SHP77 treated with DMSO at 0.1 percent for 48 hours (cell line): ENCODE data around the gene NIPBL.
"Not testable (repeated sequence)": the region's sequence is repeated elsewhere in the genome, so short reads cannot be mapped to it uniquely, and the experiment has no call there.

Experiments
- DNase-seq: peaks from one replicate; lab custom pipeline; 2025; lab: John Stamatoyannopoulos, UW

The NIPBL gene

GRCh38 chr5:37037840-37038239 is 161.3 kb downstream of the NIPBL start:
- no peak for DNase-seq

- no peak for DNase-seq
Observed at GRCh38 chr5:37039824-37040223, 163.3 kb downstream of the NIPBL start.

GRCh38 chr5:37043693-37044092 is 167.1 kb downstream of the NIPBL start:
- DNase-seq = no peak

- DNase-seq = no peak
Observed at GRCh38 chr5:37044120-37044519, 167.6 kb downstream of the NIPBL start.

GRCh38 chr5:37045703-37046102 is 169.1 kb downstream of the NIPBL start:
- no peak for DNase-seq

GRCh38 chr5:37047947-37048346 is 171.4 kb downstream of the NIPBL start:
- no peak for DNase-seq

GRCh38 chr5:37054391-37054790 is 177.8 kb downstream of the NIPBL start:
- no peak for DNase-seq

- no peak for DNase-seq
Observed at GRCh38 chr5:37055383-37055990, 178.9 kb downstream of the NIPBL start.

- no peak for DNase-seq
Observed at GRCh38 chr5:37056762-37057161, 180.2 kb downstream of the NIPBL start.

- no peak for DNase-seq
Observed at GRCh38 chr5:37060030-37060429, 183.5 kb downstream of the NIPBL start.

- DNase-seq = no peak
Observed at GRCh38 chr5:37063739-37064138, 187.2 kb downstream of the NIPBL start.

GRCh38 chr5:37064442-37064841 is 187.9 kb downstream of the NIPBL start:
- DNase-seq = no peak

- DNase-seq = no peak
Observed at GRCh38 chr5:37071487-37071886, 194.9 kb downstream of the NIPBL start.

GRCh38 chr5:37071901-37072581 is 195.5 kb downstream of the NIPBL start:
- DNase-seq = no peak

GRCh38 chr5:37075399-37075950 is 198.9 kb downstream of the NIPBL start:
- no peak for DNase-seq

GRCh38 chr5:37077146-37077545 is 200.6 kb downstream of the NIPBL start:
- no peak for DNase-seq

GRCh38 chr5:37080697-37081096 is 204.1 kb downstream of the NIPBL start:
- no peak for DNase-seq

- DNase-seq = not testable (repeated sequence)
Observed at GRCh38 chr5:37082977-37083376, 206.4 kb downstream of the NIPBL start.

GRCh38 chr5:37086026-37086425 is 209.5 kb downstream of the NIPBL start:
- not testable (repeated sequence) for DNase-seq

- no peak for DNase-seq
Observed at GRCh38 chr5:37086466-37087173, 210.1 kb downstream of the NIPBL start.

GRCh38 chr5:37088009-37088408 is 211.4 kb downstream of the NIPBL start:
- DNase-seq = no peak

GRCh38 chr5:37090123-37090726 is 213.7 kb downstream of the NIPBL start:
- DNase-seq = no peak

GRCh38 chr5:37090781-37091180 is 214.2 kb downstream of the NIPBL start:
- DNase-seq = no peak
